ENCODE results near the gene TEAD4.

Gene TEAD4

GRCh38 chr12:3034067-3034750, 75.0 kb downstream of the TEAD4 start:
- DNase-seq: no peak

DNA sequence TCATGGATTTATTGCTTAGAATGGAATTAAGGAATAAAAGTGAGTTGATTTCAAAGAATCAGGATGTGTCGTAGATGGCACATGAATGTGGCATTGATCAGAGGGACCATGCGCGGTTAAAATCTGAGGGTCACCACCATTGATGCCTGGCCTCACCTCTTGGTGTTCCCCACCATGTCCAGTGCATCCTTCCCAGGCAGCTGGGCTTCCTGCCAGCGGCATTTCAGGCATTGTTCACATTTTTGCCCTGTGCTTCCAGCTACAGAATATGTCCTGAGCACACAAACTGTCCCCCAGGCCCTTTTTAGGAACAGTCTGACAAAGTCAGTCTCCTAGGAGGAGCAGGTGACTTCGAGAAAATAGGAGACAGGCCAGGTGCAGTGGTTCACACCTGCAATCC, 76.0 kb downstream of the TEAD4 start:
- DNase-seq: no peak

DNA sequence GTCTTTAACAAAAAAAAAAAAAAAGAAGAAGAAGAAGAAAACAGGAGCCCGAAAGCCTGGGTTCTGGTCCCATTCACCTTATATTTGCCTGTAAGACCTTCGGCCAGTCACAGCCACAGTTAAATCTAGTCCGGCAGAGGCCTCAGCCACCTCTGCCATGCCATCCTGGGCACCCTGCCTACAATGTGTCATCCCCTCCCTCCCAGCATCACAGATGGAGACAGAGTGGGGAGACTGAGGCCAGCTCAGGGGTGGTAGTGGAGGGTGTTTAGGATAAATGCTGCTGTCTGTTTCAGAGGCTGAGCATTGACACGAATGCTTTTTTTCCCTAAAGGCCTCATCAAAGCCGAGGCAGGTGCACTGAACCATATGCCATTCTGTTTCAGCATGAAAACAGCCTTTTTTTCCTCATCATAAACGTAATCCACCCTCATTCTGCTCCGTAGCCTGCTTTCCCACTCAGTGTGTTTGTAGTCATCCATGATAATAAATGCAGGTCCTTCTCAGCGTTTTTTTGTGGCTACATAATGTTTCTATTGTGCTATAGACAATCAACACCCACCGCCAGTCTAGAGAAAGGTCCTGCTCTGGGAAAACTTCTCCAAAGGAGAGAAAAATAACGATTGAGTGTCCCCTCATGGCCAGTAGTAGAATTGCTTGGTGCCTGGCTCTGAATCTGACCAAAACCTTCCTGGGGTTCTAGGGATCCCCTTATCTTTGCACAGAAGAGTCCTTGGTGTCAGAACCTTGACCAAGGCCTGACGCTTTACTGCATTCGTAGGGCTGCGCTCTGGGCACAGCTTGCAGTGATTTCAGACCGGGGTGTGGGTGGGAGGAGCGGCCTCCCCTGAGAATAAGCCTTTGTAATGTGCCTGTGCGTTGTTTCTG, 76.9 kb downstream of the TEAD4 start:
- no peak for DNase-seq

GRCh38 chr12:3036901-3037600, 77.9 kb downstream of the TEAD4 start:
- no peak for DNase-seq

DNA sequence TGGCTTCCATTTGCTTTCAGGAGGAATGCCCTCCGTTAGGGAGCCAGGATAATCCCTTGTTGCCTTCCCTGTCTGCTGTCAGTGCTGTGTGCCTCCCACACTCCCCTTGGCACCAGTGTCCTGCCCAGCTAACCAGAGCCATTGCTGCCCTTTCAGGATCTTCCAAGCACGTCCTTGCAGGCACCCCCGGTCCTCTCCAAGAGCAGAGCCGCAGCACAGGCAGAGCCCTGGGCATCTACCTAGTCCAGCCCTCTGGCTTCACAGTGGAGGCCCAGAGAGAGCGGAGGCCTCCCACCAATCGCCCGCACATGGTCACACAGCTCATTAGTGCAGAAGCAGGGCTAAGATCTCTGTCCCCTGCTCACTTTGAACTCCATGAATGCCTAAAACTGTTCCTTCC, 79.0 kb downstream of the TEAD4 start:
- DNase-seq: no peak

- no peak for DNase-seq
Measured at GRCh38 chr12:3038926-3039510, 79.8 kb downstream of the TEAD4 start.

- DNase-seq: no peak
Measured at GRCh38 chr12:3040026-3040656, 80.9 kb downstream of the TEAD4 start.

DNA sequence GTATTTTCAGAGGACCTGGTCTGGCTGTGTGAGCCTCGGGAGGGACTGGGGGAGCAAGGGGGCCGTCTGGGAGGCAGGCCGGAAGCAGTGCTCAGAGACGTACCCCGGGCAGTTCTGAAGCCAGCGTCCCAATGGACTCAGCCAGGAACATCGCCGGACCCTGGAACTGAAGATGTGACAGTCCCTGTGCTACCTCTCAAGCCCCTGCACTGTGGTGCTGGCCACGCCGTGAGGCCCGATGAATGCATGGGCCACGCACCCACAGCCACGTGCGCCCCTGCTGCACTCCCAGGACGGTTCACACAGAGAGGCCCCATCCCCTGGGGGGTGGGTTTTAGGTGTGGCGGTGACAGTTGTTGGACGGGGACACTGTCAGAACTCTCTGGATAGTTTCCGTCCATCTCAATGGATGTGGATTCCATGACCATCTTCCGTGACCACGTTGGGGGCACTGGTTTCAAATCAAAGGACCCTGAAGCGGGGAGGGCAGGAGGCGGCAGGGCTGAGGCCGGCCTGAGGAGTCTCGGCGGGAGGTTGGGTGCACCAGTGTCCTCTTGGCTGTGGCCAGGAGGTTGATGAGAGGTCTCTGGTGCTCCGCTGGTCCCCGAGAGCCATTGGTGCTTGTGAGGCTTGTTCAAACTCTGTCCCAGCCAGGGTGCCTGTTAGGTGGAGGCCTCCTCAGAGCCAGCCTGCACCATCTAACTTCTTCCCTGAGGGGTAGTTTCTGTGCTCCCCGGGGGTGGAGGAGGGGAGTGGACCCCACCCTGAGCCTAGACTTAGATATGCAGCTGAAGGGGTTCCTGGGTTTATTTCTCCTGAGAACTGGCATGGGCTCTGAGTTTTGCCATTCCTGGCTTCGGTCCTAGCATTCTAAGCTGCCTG, 81.7 kb downstream of the TEAD4 start:
- no peak for DNase-seq

DNA sequence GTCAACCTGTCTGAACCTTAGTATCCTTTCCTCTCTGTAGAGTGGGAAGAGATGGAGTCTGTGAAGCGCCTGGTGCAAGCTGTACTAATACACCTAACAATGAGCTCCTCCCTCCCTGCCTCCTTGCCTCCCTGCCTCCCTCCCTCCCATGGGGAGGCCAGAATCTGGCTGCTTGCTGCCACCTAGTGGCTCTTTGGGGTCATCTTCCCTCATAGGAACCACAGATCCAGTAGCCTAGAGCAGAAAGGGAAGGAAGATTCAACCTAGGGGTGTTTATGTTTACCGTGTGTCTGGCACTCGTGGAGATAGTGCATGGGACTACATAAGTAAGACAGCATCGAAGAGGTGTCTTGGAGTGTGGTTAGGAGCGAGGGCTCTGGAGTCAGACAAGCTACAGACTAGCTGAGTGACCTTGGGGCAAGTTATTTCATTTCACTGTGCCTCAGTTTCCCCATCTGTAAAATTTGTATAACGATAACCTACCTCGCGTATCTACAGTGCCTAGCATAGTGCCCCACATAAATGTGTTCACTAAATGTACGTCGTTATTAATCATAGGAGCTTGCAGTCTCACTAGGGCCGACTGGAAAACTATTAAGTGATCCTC, 82.5 kb downstream of the TEAD4 start:
- peak; percentile 18 for DNase-seq

GRCh38 chr12:3042394-3042793, 83.2 kb downstream of the TEAD4 start:
- DNase-seq: no peak

DNA sequence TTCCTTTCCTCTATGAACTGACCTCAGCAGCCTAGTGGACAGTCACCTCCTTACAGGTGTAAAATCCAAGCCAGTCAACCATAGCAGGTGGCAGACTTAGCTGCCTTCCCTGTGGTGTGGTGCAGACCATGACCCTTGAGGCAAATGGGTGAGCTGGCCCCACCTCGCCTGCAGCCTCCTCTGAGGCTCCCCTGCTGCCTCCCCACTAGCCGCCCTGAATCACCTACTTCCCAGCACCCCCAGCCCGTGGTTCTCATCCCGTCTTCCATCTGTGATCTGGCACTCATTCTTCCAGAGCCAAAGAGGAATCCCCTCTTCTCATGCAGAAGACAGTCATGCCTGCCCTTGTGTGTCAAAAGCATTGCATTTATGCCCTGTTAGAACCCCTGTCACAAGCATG, 83.6 kb downstream of the TEAD4 start:
- DNase-seq: no peak

- no peak for DNase-seq
Measured at GRCh38 chr12:3043406-3043805, 84.2 kb downstream of the TEAD4 start.

GRCh38 chr12:3044141-3044630, 85.0 kb downstream of the TEAD4 start:
- DNase-seq: no peak

- DNase-seq: no peak
Measured at GRCh38 chr12:3045494-3045893, 86.3 kb downstream of the TEAD4 start.

DNA sequence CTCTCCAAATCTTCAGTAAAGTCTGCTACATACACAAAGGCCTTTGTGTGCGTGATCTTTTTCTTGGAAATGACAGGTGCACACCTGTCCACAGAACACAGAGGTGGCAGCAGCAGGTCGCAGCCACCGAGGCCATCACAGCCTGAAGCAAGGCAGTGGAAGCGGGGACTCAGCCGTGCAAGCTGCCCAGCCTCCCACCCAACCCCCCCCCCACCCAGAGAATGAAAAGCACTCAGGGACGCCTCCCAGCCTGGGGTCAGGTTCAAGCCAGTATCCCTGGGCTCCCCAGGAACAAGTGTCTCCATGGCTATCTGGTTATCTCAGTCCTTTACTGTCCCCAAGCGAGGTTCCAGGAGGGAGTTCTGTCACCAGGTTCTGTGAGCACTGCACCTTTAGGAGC, 86.8 kb downstream of the TEAD4 start:
- no peak for DNase-seq

- no peak for DNase-seq
Measured at GRCh38 chr12:3046441-3047200, 87.4 kb downstream of the TEAD4 start.

- DNase-seq: no peak
Measured at GRCh38 chr12:3047961-3048360, 88.8 kb downstream of the TEAD4 start.

DNA sequence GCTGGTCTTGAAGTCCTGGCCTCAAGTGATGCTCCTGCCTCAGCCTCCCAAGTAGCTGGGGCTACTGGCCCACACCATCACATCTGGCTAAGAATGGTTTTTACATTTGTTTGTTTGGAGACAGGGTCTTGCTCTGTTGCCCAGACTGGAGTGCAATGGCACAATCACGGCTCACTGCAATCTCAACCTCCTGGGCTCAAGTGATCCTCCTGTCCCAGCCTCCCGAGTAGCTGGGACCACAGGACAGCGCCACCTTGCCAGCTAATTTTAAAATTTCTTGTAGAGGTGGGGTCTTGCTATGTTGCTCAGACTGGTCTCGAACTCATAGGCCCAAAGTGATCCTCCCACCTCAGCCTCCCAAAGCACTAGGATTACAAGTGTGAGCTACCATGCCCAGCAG, 89.3 kb downstream of the TEAD4 start:
- no peak for DNase-seq

DNA sequence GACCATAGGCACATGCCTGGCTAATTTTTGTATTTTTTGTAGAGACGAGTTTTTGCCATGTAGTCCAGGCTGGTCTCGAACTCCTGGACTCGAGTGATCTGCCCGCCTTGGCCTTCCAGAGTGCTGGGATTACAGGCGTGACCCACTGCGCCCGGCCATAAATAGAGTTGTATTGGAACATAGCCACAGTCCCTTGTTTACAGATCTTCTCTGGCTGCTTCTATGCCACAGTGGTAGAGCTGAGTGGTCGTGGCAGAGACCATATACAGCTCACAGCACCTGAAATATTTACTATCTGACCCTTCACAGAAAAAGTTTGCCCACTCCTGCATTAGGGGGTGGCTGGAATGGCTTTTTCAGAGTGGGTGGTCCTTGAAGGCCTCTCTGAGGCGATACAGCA, 90.0 kb downstream of the TEAD4 start:
- DNase-seq: no peak

DNA sequence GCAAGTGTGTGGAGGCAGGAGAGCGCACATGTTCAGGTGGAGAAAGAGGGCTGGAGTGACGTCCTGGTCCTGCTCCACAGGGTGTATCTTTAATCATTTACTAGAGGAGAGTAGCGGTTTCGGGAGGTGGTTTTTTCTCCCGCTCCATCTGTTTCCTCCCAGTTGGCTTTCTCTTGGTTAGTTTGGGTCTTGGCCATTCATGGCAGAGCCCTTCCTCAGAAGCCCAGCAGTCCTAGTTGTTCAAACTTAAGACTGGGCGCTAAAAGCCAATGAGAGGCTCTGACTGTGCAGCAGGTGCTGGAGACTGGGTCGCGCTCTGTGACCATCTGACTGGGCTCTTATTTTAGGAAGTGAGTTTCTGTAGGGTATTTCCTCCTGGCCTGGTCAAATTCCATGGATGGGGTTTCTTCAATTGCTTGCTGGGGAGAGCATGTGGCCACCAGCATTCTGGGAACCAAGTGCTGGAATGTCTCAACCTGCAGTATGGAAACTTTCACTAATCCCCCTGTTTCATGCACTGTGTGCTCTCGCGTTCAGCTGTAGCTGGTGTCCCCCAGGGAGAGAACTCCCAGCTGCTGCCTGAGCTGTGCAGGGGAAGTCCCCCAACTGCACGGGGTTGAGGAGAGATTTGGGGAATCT, 90.5 kb downstream of the TEAD4 start:
- no peak for DNase-seq
